ACC112 (cell line): ENCODE measurements around the gene ELP4.

Source experiments
- H2AFZ ChIP-seq: fragments of 200-600 bp; sonication (generic); one replicate; pipeline ENCODE4 v1.6.0; 2017; ENCODE audit warnings: antibody characterized with exemption, low read length; ENCODE audit not compliant: unreplicated experiment
- H3K27ac ChIP-seq: fragments of 200-600 bp; sonication (generic); 2 replicates; pipeline ENCODE4 v1.5.1; 2014; ENCODE audit warnings: low read depth, mild to moderate bottlenecking, antibody characterized with exemption, low read length, moderate library complexity
- H3K27me3 ChIP-seq: fragments of 200-600 bp; sonication (generic); 2 replicates; pipeline ENCODE4 v1.6.1; 2014; ENCODE audit warnings: mild to moderate bottlenecking, antibody characterized with exemption, low read length, moderate library complexity, mixed read lengths; ENCODE audit not compliant: insufficient read depth
- H3K36me3 ChIP-seq: fragments of 200-600 bp; sonication (generic); 2 replicates; pipeline ENCODE4 v1.6.1; 2016; ENCODE audit warnings: mild to moderate bottlenecking, antibody characterized with exemption, low read length, moderate library complexity, mixed read lengths; ENCODE audit not compliant: insufficient read depth
- H3K4me1 ChIP-seq: fragments of 200-600 bp; sonication (generic); one replicate; pipeline ENCODE4 v1.6.1; 2016; ENCODE audit warnings: low read length, mixed read lengths; ENCODE audit not compliant: insufficient read depth, unreplicated experiment, control insufficient read depth
- H3K4me3 ChIP-seq: fragments of 200-600 bp; sonication (generic); 2 replicates; pipeline ENCODE4 v1.5.1; 2014; ENCODE audit warnings: mild to moderate bottlenecking, low read depth, low read length
- H3K79me2 ChIP-seq: fragments of 200-600 bp; sonication (generic); one replicate; pipeline ENCODE4 v1.6.0; 2016; ENCODE audit warnings: low read length; ENCODE audit not compliant: control insufficient read depth, unreplicated experiment, insufficient read depth

Gene ELP4

DNA sequence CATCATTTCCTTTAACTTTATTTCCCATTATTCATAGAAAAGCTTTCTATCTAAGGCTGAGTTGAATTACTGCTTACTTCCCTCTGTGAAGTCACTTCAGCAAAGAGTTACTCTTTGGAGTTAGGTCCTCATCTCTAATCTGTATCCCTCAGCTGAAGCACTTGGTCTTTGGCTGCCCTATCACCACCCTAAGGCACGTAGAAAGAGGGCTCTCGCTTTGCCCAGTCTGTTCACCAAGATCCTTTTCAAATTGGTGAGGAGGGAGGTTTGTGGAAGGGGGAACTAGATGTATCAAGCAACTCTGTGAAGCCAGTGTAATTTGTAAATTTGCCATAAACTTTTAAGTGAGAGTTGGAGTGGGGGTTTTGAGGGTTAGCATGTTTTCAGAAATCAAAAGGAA, 258.1 kb downstream of the ELP4 start:
- H2AFZ ChIP-seq: no peak overlapping the region
- no peaks in the 10 kb centered on the region for H3K27me3 ChIP-seq
- H3K27ac ChIP-seq: no peak overlapping the region

DNA sequence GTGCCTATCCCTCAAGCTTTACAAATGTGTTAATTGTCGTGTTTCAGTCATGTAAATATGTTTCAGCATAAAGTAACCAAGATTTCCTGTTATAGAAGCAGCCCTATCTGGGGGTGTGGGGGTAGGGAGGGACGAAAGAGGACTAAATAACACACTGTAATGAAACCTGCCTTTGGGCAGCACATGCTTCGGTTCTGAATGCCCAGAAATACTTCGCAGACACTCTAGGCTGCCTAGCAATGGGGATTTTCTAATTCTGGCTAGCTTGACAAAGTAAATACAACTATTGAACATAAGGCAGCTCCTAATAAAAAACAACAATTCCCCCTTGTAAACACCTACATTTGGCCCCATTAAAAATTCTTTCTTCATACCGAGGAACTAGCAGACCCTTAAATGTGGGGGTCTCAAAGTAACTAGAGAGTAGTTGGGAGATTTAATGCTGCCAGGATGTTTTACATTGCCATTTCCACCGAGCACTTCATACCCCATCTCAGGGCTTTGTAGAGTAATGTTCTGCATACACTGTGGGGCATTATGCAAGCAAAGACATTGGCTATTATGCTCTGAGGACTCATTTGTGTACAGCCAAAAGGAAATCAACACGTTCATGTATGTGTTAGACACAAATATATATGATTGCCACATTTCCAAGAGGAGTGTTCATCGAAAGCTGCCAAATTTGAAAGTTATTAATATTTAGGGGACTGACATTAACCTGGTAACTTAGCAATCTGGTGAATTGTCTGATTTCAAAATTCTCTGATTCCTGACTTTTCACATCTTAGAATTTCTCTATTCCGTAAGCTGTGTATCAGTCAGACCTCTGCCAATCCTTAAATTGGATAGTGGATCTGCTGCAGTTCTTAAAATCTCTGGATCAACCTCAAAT, 259.4 kb downstream of the ELP4 start:
- Histone ChIP-seq H3K4me3 (no peak overlapping the region), H3K27me3 (no peaks in the 10 kb centered on the region), H3K36me3 (no peaks in the 10 kb centered on the region), H3K79me2 (no peaks in the 10 kb centered on the region), H3K27ac (no peak overlapping the region), H2AFZ (no peak overlapping the region), H3K4me1 (no peaks in the 10 kb centered on the region)

More for the DNA sequence above, 258.1 kb downstream of the ELP4 start:
- Histone ChIP-seq H3K4me3 (no peak overlapping the region), H3K79me2 (no peaks in the 10 kb centered on the region), H3K36me3 (no peaks in the 10 kb centered on the region), H3K4me1 (no peaks in the 10 kb centered on the region)

DNA sequence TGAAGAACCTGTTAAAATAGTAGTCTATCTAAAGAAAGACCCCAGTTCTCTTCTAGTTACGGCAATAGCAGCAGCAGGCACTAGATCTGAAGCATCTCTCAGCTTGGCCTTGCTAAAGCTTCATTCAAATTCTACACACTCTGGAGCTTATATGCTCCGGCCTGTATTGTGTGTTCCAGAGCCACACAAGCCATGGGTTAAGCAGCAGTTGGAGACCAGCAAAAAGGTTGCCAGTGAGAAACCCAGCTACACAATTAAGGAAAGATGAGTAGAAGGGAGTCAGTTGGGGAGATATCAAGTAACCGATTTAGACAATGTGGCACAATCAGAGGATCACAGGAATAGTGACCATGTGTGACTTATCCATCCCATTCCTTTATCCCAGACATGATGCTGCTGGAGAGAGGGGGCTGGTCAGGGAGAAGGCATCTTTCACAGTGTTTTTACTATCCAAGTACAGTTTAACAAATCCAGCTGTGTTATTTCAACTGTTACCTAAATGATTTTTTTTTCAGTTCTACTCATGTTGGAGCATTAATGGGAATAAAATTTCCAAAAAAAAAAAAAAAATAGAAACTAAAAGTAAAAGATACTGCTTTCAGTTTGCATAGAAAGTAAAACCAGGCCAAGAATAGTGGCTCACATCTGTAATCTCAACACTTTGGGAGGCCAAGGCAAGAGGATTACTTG, 260.6 kb downstream of the ELP4 start:
- Histone ChIP-seq H3K4me3 (no peak overlapping the region), H3K4me1 (no peaks in the 10 kb centered on the region), H3K36me3 (no peaks in the 10 kb centered on the region), H3K27ac (no peak overlapping the region), H3K27me3 (no peaks in the 10 kb centered on the region), H3K79me2 (no peaks in the 10 kb centered on the region), H2AFZ (no peak overlapping the region)

DNA sequence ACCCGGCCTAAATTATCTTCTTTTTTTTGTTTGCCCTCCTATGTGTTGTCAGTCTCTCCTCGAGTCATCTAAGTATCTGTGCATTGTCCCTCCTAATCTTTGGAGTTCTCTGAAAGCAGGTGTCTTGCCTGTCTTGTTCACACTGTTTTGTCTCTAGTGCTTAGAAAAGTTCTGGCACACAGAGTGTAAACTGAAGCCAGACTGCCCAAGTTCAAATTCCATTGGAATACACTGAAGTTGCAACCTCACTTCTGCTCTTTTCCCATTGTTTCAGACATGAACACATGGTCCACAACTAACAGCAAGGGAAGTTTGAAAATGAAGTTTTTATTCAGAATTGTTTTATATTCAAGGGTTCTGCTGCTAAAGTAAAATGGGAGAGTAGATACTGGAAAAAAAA, 262.8 kb downstream of the ELP4 start:
- Histone ChIP-seq H3K4me1 (no peaks in the 10 kb centered on the region), H3K27ac (no peak overlapping the region), H3K27me3 (no peaks in the 10 kb centered on the region), H3K79me2 (no peaks in the 10 kb centered on the region), H2AFZ (no peak overlapping the region), H3K4me3 (no peak overlapping the region), H3K36me3 (no peaks in the 10 kb centered on the region)

DNA sequence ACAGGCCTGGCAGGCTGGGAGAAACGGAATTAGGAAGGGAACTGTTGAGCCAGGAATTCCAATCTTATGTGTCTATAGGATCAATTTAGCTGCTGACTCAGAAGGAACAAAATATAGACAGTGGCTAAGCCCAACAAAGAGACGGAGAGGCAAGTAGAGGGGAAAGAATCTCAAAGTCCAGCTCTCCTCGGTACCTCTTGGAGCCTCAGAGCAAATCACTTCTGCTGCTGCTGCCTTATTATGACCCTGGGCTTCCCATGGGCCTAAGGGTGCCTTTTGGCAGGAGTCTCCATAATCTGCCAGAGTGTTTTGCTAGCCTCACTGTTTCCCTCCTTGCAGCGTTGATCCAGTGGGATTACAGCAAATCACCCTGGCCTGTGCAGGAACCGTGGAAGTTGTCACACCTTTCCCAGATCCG, 269.8 kb downstream of the ELP4 start:
- peaks cover 18% of the 10 kb centered on the region for H3K4me1 ChIP-seq
- H3K27me3 ChIP-seq: no peaks in the 10 kb centered on the region
- H2AFZ ChIP-seq: no peak overlapping the region
- H3K79me2 ChIP-seq: no peaks in the 10 kb centered on the region
- peak overlapping the region; percentile 31; the same call in 1 of the 2 replicates for H3K27ac ChIP-seq
- no peak overlapping the region for H3K4me3 ChIP-seq
- no peaks in the 10 kb centered on the region for H3K36me3 ChIP-seq

DNA sequence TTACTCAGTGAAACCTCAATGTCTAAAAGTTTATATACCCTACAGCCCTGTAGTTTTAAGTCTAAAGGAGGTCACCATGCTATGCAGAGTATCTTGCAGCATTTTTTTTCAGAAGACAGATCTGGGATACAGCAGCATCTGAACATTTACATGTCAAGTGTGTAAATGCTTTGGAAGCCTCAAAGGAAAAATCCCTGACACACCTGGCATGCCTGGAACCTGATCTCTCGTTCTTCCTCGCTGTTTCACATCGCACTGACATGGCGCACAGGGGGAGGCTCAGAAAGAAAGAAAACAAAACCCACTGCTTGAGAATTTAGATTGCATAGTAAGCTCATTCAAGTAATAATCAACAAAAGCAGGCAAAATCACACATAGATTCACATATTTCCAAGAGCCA, 270.5 kb downstream of the ELP4 start:
- Histone ChIP-seq H2AFZ (no peak overlapping the region), H3K36me3 (no peaks in the 10 kb centered on the region), H3K27ac (no peak overlapping the region)

DNA sequence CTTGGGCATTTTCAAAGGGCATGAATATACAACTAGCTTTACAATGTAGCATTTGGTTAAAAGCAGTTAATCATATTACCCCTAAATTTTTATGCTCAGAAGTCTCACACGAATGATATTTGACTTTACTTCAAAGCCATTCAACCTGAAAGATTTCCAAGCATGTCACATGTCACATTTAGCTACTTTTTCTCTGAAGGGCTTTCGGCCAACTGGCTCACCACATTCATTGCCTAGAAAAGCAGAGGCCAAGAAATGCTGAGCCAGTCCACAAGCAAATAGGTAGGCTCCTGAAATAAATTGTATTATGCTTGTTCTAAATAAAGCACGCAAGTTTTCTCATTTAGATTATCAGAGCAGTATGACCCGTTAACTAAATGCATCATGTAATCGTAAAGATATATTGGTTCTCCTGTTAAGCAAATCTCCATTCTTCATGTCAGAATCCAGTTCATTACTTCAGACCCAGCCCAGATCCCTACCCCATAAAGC, 271.0 kb downstream of the ELP4 start:
- peaks cover 18% of the 10 kb centered on the region for H3K4me1 ChIP-seq
- no peak overlapping the region for H3K4me3 ChIP-seq
- no peak overlapping the region for H3K27ac ChIP-seq
- no peaks in the 10 kb centered on the region for H3K36me3 ChIP-seq
- H2AFZ ChIP-seq: no peak overlapping the region
- no peaks in the 10 kb centered on the region for H3K79me2 ChIP-seq
- H3K27me3 ChIP-seq: no peaks in the 10 kb centered on the region

More for the DNA sequence above, 270.5 kb downstream of the ELP4 start:
- Histone ChIP-seq H3K4me3 (no peak overlapping the region), H3K79me2 (no peaks in the 10 kb centered on the region), H3K4me1 (peaks cover 18% of the 10 kb centered on the region), H3K27me3 (no peaks in the 10 kb centered on the region)

DNA sequence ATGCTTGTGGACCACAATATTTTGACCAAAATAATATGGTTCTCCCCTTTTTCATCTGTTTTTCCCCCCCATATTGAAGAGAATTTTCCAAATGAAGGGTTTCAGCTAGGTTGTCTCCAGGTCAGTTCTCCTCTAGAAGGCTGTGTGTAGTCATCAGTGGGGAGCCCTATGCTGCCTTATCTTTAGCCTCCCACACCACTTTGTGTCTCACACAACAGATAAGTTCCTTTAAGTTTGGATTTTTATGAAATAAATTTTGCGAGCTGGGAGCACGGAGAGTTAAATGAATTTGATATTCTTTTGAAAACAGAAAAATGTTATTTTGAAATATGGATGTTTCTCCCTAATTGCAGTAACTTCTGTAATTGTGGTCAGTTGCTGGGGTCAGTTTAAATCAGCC, 272.7 kb downstream of the ELP4 start:
- Histone ChIP-seq H3K27me3 (no peaks in the 10 kb centered on the region), H3K4me1 (peaks cover 18% of the 10 kb centered on the region), H2AFZ (no peak overlapping the region), H3K36me3 (no peaks in the 10 kb centered on the region), H3K79me2 (no peaks in the 10 kb centered on the region), H3K4me3 (no peak overlapping the region), H3K27ac (no peak overlapping the region)

DNA sequence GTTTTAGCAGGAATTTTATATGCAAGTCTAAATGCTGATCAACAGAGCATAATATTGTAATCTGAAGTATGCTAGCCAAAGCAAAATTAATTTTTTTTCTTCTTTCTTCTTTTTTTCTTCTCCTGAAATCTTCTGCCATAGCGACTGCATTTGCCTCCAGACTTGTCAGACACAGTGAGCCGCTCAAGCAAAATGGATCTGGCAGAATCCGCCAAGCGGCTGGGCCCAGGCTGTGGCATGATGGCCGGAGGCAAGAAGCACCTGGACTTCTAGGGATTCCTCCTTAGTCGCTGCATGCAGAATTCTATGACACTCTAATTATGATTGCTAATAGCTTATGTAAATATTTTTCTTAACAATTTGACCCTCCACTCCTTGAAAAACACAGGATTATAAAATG, 273.7 kb downstream of the ELP4 start:
- Histone ChIP-seq H3K4me1 (peaks cover 18% of the 10 kb centered on the region), H3K79me2 (no peaks in the 10 kb centered on the region), H3K27ac (no peak overlapping the region), H3K36me3 (no peaks in the 10 kb centered on the region), H3K4me3 (no peak overlapping the region), H3K27me3 (no peaks in the 10 kb centered on the region), H2AFZ (no peak overlapping the region)

DNA sequence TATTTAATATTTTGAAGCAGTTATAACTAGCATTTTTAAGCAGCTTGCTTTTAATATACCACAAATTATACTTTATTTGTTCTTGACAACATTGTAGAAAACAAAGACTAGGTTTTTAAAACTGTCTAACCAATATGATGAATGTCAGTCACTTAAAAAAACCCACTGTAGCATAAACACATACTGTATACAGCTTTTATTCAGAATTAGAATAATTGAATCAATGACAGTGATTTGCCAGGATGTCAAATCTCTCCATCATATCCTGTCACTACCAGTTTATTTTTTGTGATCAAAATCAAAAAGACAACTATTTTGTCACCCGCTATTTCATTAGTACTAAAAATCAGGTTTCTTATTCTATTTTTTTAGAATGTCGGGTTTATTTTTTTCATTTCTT, 275.0 kb downstream of the ELP4 start:
- H3K27me3 ChIP-seq: no peaks in the 10 kb centered on the region
- peaks cover 7% of the 10 kb centered on the region for H3K4me1 ChIP-seq
- H3K4me3 ChIP-seq: no peak overlapping the region
- no peaks in the 10 kb centered on the region for H3K36me3 ChIP-seq
- no peak overlapping the region for H2AFZ ChIP-seq
- H3K27ac ChIP-seq: no peak overlapping the region
- no peaks in the 10 kb centered on the region for H3K79me2 ChIP-seq
